Measurements from ENCODE around the gene OR12D2.

DNA sequence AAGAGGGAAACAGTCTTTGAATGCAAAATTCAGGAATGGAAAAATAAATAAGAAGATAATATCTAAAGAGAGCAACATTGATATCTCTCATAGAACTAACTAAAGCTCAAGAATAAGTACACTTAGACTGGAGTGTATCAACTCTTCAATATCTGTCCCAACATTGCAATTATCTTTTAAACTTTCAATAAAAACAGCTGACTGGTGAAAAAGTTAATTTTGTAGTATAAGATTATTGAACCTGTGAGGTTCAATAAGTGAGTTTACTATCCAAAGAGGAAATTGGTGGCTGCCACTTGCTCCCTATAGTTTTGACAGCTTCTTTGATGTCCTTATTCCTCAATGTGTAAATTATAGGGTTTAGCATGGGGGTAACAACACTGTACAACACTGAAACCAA is 40.5 kb upstream of the OR12D2 start:
- no peak for TF ChIP-seq CTCF (conservative IDR thresholded peaks at IDR 0.05 in 1 of 2, IDR thresholded peaks at IDR 0.05 in 1 of 2; ENCODE audit: low read depth in 1 of 2, low read length in 2 of 2)
- no peak for TF ChIP-seq EZH2 (IDR thresholded peaks at IDR 0.05; ENCODE audit: low read length, missing control alignments)
